NCI-H82 (cell line): ENCODE measurements around the gene SSR3.

Source experiments
- DNase-seq: peaks from one replicate; lab custom pipeline; 2025; lab: John Stamatoyannopoulos, UW

SSR3 gene

DNA sequence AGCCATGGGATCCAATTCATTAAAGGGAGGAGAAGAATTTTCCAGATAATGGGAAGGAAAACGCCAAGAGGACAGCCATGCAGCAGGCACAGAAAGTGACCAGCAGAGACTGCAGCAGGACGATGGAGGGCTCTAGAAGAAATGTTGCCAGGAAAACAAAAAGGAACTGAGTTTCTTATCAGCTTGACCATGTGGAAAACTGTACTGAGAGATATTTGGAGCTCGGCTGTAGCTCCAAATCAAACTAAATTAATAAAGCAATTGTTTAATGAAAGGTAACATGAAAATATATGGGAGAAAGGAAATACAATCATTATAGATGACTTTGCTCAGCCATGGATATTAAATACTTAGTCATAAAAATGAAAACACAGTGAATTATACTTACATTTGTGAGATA lies 63.7 kb downstream of the SSR3 start:
- no peak for DNase-seq
